Mucosa of stomach (tissue), 1 donor: Measurements from ENCODE around the gene NDFIP2.

Source experiments
- H3K27me3 ChIP-seq: one replicate; pipeline ENCODE4 v1.7.0; 2013; ENCODE audit warnings: mild to moderate bottlenecking, low read length; ENCODE audit not compliant: control insufficient read depth, insufficient read depth
- H3K36me3 ChIP-seq: one replicate; pipeline ENCODE4 v1.7.0; 2013; ENCODE audit warnings: low read length; ENCODE audit not compliant: control insufficient read depth, insufficient read depth
- H3K4me1 ChIP-seq: one replicate; pipeline ENCODE4 v1.7.0; 2013; ENCODE audit warnings: mild to moderate bottlenecking, low read length; ENCODE audit not compliant: control insufficient read depth, insufficient read depth
- H3K4me3 ChIP-seq: one replicate; pipeline ENCODE4 v1.7.0; 2013; ENCODE audit warnings: low read length
- H3K9ac ChIP-seq: one replicate; pipeline ENCODE4 v1.7.0; 2013; ENCODE audit warnings: mild to moderate bottlenecking, low read length, moderate library complexity
- H3K9me3 ChIP-seq: one replicate; pipeline ENCODE4 v1.7.0; 2013; ENCODE audit warnings: mild to moderate bottlenecking, low read length, moderate library complexity; ENCODE audit not compliant: control insufficient read depth
- donor health status: Pancreatic carcinoma.

Gene NDFIP2

GRCh38 chr13:79480954-79481684 is at the start of gene NDFIP2:
NDFIP2 (plus strand) TSS chr13:79481155; CDS start chr13:79481204, 49 bp downstream.
- peak within 1 kb of the TSS; percentile 94 for H3K9ac ChIP-seq
- H3K4me3 ChIP-seq = peak within 1 kb of the TSS; percentile 93
- peaks cover 29% of the 10 kb centered on the region for H3K4me1 ChIP-seq
- H3K9me3 ChIP-seq = no peaks in the 10 kb centered on the region
- no peaks in the 10 kb centered on the region for H3K27me3 ChIP-seq
- H3K36me3 ChIP-seq = no peaks in the 10 kb centered on the region

- Histone ChIP-seq H3K9ac (no peak overlapping the region), H3K9me3 (no peaks in the 10 kb centered on the region), H3K36me3 (no peaks in the 10 kb centered on the region), H3K4me1 (peaks cover 15% of the 10 kb centered on the region), H3K4me3 (no peak overlapping the region), H3K27me3 (no peaks in the 10 kb centered on the region)
Observed at GRCh38 chr13:79432086-79432485, 48.9 kb upstream of the NDFIP2 start.

GRCh38 chr13:79432992-79433391 is 48.0 kb upstream of the NDFIP2 start:
- no peaks in the 10 kb centered on the region for H3K27me3 ChIP-seq
- no peak overlapping the region for H3K4me3 ChIP-seq
- no peaks in the 10 kb centered on the region for H3K9me3 ChIP-seq
- H3K4me1 ChIP-seq = peaks cover 15% of the 10 kb centered on the region
- no peak overlapping the region for H3K9ac ChIP-seq
- H3K36me3 ChIP-seq = no peaks in the 10 kb centered on the region

GRCh38 chr13:79434556-79434955 is 46.4 kb upstream of the NDFIP2 start:
- H3K4me3 ChIP-seq = no peak overlapping the region
- no peak overlapping the region for H3K9ac ChIP-seq
- H3K27me3 ChIP-seq = no peaks in the 10 kb centered on the region
- H3K36me3 ChIP-seq = no peaks in the 10 kb centered on the region
- peaks cover 21% of the 10 kb centered on the region for H3K4me1 ChIP-seq
- no peaks in the 10 kb centered on the region for H3K9me3 ChIP-seq

- Histone ChIP-seq H3K9ac (no peak overlapping the region), H3K4me1 (peaks cover 22% of the 10 kb centered on the region), H3K9me3 (no peaks in the 10 kb centered on the region), H3K4me3 (no peak overlapping the region), H3K27me3 (no peaks in the 10 kb centered on the region), H3K36me3 (no peaks in the 10 kb centered on the region)
Observed at GRCh38 chr13:79435561-79435990, 45.4 kb upstream of the NDFIP2 start.

- H3K27me3 ChIP-seq = no peaks in the 10 kb centered on the region
Observed at GRCh38 chr13:79439275-79439674, 41.7 kb upstream of the NDFIP2 start.

GRCh38 chr13:79440958-79441528 is 39.9 kb upstream of the NDFIP2 start:
- Histone ChIP-seq H3K4me1 (peaks cover 34% of the 10 kb centered on the region), H3K4me3 (no peak overlapping the region), H3K36me3 (no peaks in the 10 kb centered on the region), H3K9ac (peak overlapping the region; percentile 22), H3K27me3 (no peaks in the 10 kb centered on the region), H3K9me3 (no peaks in the 10 kb centered on the region)

More at GRCh38 chr13:79439275-79439674, 41.7 kb upstream of the NDFIP2 start:
- Histone ChIP-seq H3K4me1 (peaks cover 42% of the 10 kb centered on the region), H3K9me3 (no peaks in the 10 kb centered on the region), H3K9ac (no peak overlapping the region), H3K4me3 (no peak overlapping the region), H3K36me3 (no peaks in the 10 kb centered on the region)

GRCh38 chr13:79442221-79442620 is 38.7 kb upstream of the NDFIP2 start:
- Histone ChIP-seq H3K4me1 (peaks cover 27% of the 10 kb centered on the region), H3K9me3 (no peaks in the 10 kb centered on the region), H3K27me3 (no peaks in the 10 kb centered on the region), H3K9ac (no peak overlapping the region), H3K4me3 (no peak overlapping the region), H3K36me3 (no peaks in the 10 kb centered on the region)

- Histone ChIP-seq H3K4me3 (no peak overlapping the region), H3K36me3 (no peaks in the 10 kb centered on the region), H3K27me3 (no peaks in the 10 kb centered on the region), H3K9ac (no peak overlapping the region), H3K9me3 (no peaks in the 10 kb centered on the region), H3K4me1 (peaks cover 27% of the 10 kb centered on the region)
Observed at GRCh38 chr13:79442706-79443105, 38.2 kb upstream of the NDFIP2 start.

GRCh38 chr13:79445968-79446645 is 34.8 kb upstream of the NDFIP2 start:
- H3K9me3 ChIP-seq = no peaks in the 10 kb centered on the region
- H3K9ac ChIP-seq = no peak overlapping the region

GRCh38 chr13:79447141-79447540 is 33.8 kb upstream of the NDFIP2 start:
- no peak overlapping the region for H3K9ac ChIP-seq
- no peak overlapping the region for H3K4me3 ChIP-seq
- H3K9me3 ChIP-seq = no peaks in the 10 kb centered on the region
- H3K36me3 ChIP-seq = no peaks in the 10 kb centered on the region
- H3K27me3 ChIP-seq = no peaks in the 10 kb centered on the region
- H3K4me1 ChIP-seq = peaks cover 8% of the 10 kb centered on the region

More at GRCh38 chr13:79445968-79446645, 34.8 kb upstream of the NDFIP2 start:
- H3K27me3 ChIP-seq = no peaks in the 10 kb centered on the region
- no peak overlapping the region for H3K4me3 ChIP-seq
- peaks cover 16% of the 10 kb centered on the region for H3K4me1 ChIP-seq
- H3K36me3 ChIP-seq = no peaks in the 10 kb centered on the region

- Histone ChIP-seq H3K4me3 (no peak overlapping the region), H3K36me3 (no peaks in the 10 kb centered on the region), H3K27me3 (no peaks in the 10 kb centered on the region), H3K9me3 (no peaks in the 10 kb centered on the region), H3K9ac (no peak overlapping the region), H3K4me1 (peaks cover 2% of the 10 kb centered on the region)
Observed at GRCh38 chr13:79447741-79448140, 33.2 kb upstream of the NDFIP2 start.
